GM12878 (cell line): ENCODE data around the gene WIPF1. TPM values are rescaled to one million over a fixed set of nuclear protein-coding genes. Genes with fewer than 3 reads are reported as not detected.

Experiments used
- ATAC-seq: fragments of 200-7000 bp; cut with Tn5 transposase; 3 replicates; pipeline ENCODE4 v1.9.1; 2020; ENCODE audit warnings: mild to moderate bottlenecking, moderate library complexity
- BruUV-seq: library from RNA; stranded (reverse); fragments of 400-500 nt; replicated peaks from 2 replicates; lab custom pipeline; 2021; lab: Mats Ljungman, UMichigan
- CTCF ChIA-PET: fragments of 300-600 bp; sonication (Branson Sonifier 250); formaldehyde crosslinking; extraction: SDS; loops from one replicate; lab custom pipeline; 2021; ENCODE audit warnings: inconsistent platforms; lab: Yijun Ruan, JAX
- POLR2A ChIA-PET: fragments of 350-600 bp; formaldehyde crosslinking; extraction: SDS; loops from one replicate; lab custom pipeline; 2021; ENCODE audit warnings: inconsistent platforms; lab: Charles Lee
- RAD21 ChIA-PET: fragments of 300-600 bp; sonication (Branson Sonifier 250); formaldehyde crosslinking; loops from one replicate; lab custom pipeline; 2023; ENCODE audit warnings: antibody characterized with exemption; ENCODE audit not compliant: unreplicated experiment; lab: Charles Lee
- SMC1A ChIA-PET: fragments of 300-600 bp; sonication (Branson Sonifier 250); formaldehyde crosslinking; loops from one replicate; lab custom pipeline; 2023; ENCODE audit not compliant: unreplicated experiment, uncharacterized antibody; lab: Charles Lee
- DNase-seq: peaks from one replicate; pipeline ENCODE4 v3.0.0-alpha.2; 2011; ENCODE audit warnings: low read depth, low spot score
- FAIRE-seq: peaks from 3 replicates; lab custom pipeline; 2011; peaks lifted over from hg19 to GRCh38; lab: Jason Lieb, UNC
- H2AFZ ChIP-seq: 2 replicates; pipeline ENCODE4 v1.6.0; 2011; ENCODE audit warnings: low read depth, low read length, control low read depth; ENCODE audit not compliant: control insufficient read depth
- H3K27ac ChIP-seq: 2 replicates; pipeline ENCODE4 v1.5.1; 2011; ENCODE audit warnings: control low read depth; ENCODE audit not compliant: control insufficient read depth, insufficient read depth
- H3K27me3 ChIP-seq, 2 experiments: replicated peaks in 1 of 2; 2 replicates each; pipeline versions ENCODE4 v1.6.0 to v1.6.1; 2011; ENCODE audit warnings: low read length in 1 of 2; ENCODE audit not compliant: control insufficient read depth in 2 of 2, insufficient read depth in 2 of 2
- H3K36me3 ChIP-seq, 2 experiments: 2 replicates each; pipeline ENCODE4 v1.5.1; 2011; ENCODE audit warnings: low read length in 1 of 2; ENCODE audit not compliant: control insufficient read depth in 2 of 2, insufficient read depth in 2 of 2
- H3K4me1 ChIP-seq: 2 replicates; pipeline ENCODE4 v1.6.1; 2011; ENCODE audit warnings: mild to moderate bottlenecking, low read length, moderate library complexity, mixed read lengths; ENCODE audit not compliant: control insufficient read depth, insufficient read depth
- H3K4me2 ChIP-seq: 2 replicates; pipeline ENCODE4 v1.6.0; 2011; ENCODE audit warnings: control low read depth; ENCODE audit not compliant: control insufficient read depth, insufficient read depth
- H3K4me3 ChIP-seq: fragments of 200-600 bp; sonication (generic); 2 replicates; pipeline ENCODE4 v1.5.1; 2016
- H3K79me2 ChIP-seq: 2 replicates; pipeline ENCODE4 v1.6.0; 2011; ENCODE audit warnings: low read length; ENCODE audit not compliant: control insufficient read depth, insufficient read depth
- H3K9ac ChIP-seq: 2 replicates; pipeline ENCODE4 v1.8.0; 2011; ENCODE audit warnings: low read length, control low read depth, mixed read lengths; ENCODE audit not compliant: control insufficient read depth, insufficient read depth
- H3K9me3 ChIP-seq: replicated peaks from 3 replicates; pipeline ENCODE4 v1.5.1; 2011; ENCODE audit warnings: mild to moderate bottlenecking, low read length; ENCODE audit not compliant: control insufficient read depth, insufficient read depth
- H4K20me1 ChIP-seq: 2 replicates; pipeline ENCODE4 v1.6.0; 2011; ENCODE audit not compliant: control insufficient read depth, insufficient read depth
- CBX3 ChIP-seq: fragments of 200-600 bp; sonication (generic); IDR thresholded peaks from 2 replicates; pipeline ENCODE4 v1.6.1; 2016; ENCODE audit warnings: low read depth, borderline replicate concordance
- CBX5 ChIP-seq: sonication (generic); IDR thresholded peaks from 2 replicates; pipeline ENCODE4 v1.6.1; 2016; ENCODE audit warnings: low read depth, moderate library complexity, mild to moderate bottlenecking, inconsistent platforms
- CEBPZ ChIP-seq: fragments of 150-350 bp; IDR thresholded peaks from 2 replicates; pipeline ENCODE4 v1.6.1; 2016; ENCODE audit warnings: low read depth, low read length
- EED ChIP-seq: sonication (generic); IDR thresholded peaks from 2 replicates; pipeline ENCODE4 v1.6.1; 2016; ENCODE audit warnings: antibody characterized with exemption, low read depth
- EGR1 ChIP-seq, 2 experiments: IDR thresholded peaks; 1 replicate in 1 of 2; 2 replicates in 1 of 2; pipeline ENCODE4 v1.6.1; 2011 to 2012; ENCODE audit warnings: low read depth in 2 of 2, low read length in 2 of 2, borderline replicate concordance in 1 of 2, mild to moderate bottlenecking in 1 of 2, moderate library complexity in 1 of 2
- FOXK2 ChIP-seq: fragments of 450-650 bp; IDR thresholded peaks from 2 replicates; pipeline ENCODE4 v1.6.1; 2017; ENCODE audit warnings: mild to moderate bottlenecking, moderate library complexity
- HCFC1 ChIP-seq: fragments of 150-350 bp; IDR thresholded peaks from 2 replicates; pipeline ENCODE4 v1.6.1; 2014; ENCODE audit warnings: low read length
- MLLT1 ChIP-seq: fragments of 450-650 bp; IDR thresholded peaks from 2 replicates; pipeline ENCODE4 v1.6.1; 2016; ENCODE audit warnings: mild to moderate bottlenecking
- POLR2AphosphoS5 ChIP-seq: IDR thresholded peaks from 2 replicates; pipeline ENCODE4 v1.6.1; 2011; ENCODE audit warnings: mild to moderate bottlenecking, low read length, inconsistent platforms
- RAD21 ChIP-seq: IDR thresholded peaks from 2 replicates; pipeline ENCODE4 v1.6.1; 2011; ENCODE audit warnings: mild to moderate bottlenecking, low read depth, low read length, moderate library complexity; ENCODE audit not compliant: insufficient read depth
- RFX5 ChIP-seq: IDR thresholded peaks from 2 replicates; pipeline ENCODE4 v1.6.1; 2011; ENCODE audit warnings: low read depth, low read length, improper control_type of control experiment
- SMC3 ChIP-seq: IDR thresholded peaks from 2 replicates; pipeline ENCODE4 v1.6.1; 2011; ENCODE audit warnings: low read length, improper control_type of control experiment, borderline replicate concordance
- USF2 ChIP-seq: IDR thresholded peaks from 2 replicates; pipeline ENCODE4 v1.6.1; 2011; ENCODE audit warnings: low read depth, low read length, improper control_type of control experiment, borderline replicate concordance
- ZNF384 ChIP-seq: IDR thresholded peaks from 2 replicates; pipeline ENCODE4 v1.6.1; 2012; ENCODE audit warnings: low read depth, mild to moderate bottlenecking, low read length, improper control_type of control experiment, borderline replicate concordance
- WGBS: methylation state at CpG from one replicate; pipeline ENCODE4 v1.1.6; 2016; ENCODE audit warnings: low lambda C conversion rate; ENCODE audit not compliant: insufficient replicate concordance, insufficient coverage; ENCODE audit errors: missing lambda C conversion rate; 5-methylcytosine and 5-hydroxymethylcytosine counted together
- in situ Hi-C: fragments of 300-500 bp; cut with MboI; formaldehyde crosslinking; loops from 9 replicates; pipeline ENCODE4 v1.14.3; 2018; ENCODE audit warnings: mixed read lengths
- intact Hi-C: fragments of 100-400 bp; cut with micrococcal nuclease; formaldehyde crosslinking; loops from one replicate; pipeline ENCODE4 v1.14.2; 2022; ENCODE audit not compliant: unreplicated experiment
- polyA plus RNA-seq, 11 experiments: library from polyadenylated mRNA; depleted of rRNA in 4 of 11; unstranded in 6 of 11; stranded (reverse) in 5 of 11; fragments of >200 nt; fragmentation: Nextera tagmentation in 4 of 11; fragmentation: Illumina TruSeq in 1 of 11; extraction: Ambion mirVana in 4 of 11; extraction: Trizol in 1 of 11; gene quantifications; 1 replicate in 1 of 11; 2 replicates in 10 of 11; pipeline versions ENCODE4 v1.2.1 to v1.2.3, GENCODE V29; 2011 to 2016; ENCODE audit warnings: inconsistent platforms in 2 of 11, missing spikeins in 2 of 11, low read depth in 1 of 11
- total RNA-seq, 4 experiments: library from RNA; depleted of rRNA in 3 of 4; stranded (reverse); fragments of >200 nt in 3 of 4; fragmentation: Illumina TruSeq in 1 of 4; extraction: Trizol in 1 of 4; gene quantifications; 2 replicates each; pipeline versions ENCODE4 v1.2.1 to v1.2.3, GENCODE V29; 2013 to 2021

WIPF1 gene
- total and polyA plus RNA-seq, 10 of the 15 experiments (the other 5 are each of a cell fraction or from before 2014, with no cell fraction given), result 23.1 to 188 (median 68.9) TPM

GRCh38 chr2:174524527-174524926 is 73.1 kb downstream of the WIPF1 start:
- WGBS, result 83% methylated on average over 2 of the region's 2 CpGs
- BruUV-seq, result no TSS peak
- Histone ChIP-seq H3K9ac (no peak overlapping the region), H2AFZ (no peak overlapping the region), H3K4me3 (no peak overlapping the region), H3K4me1 (no peaks in the 10 kb centered on the region), H3K36me3 (no peaks in the 10 kb centered on the region)
- POLR2A ChIA-PET, result no interaction called here
- DNase-seq, result no peak
- intact Hi-C loops, result no loop called here
- no peak for TF ChIP-seq EED
- TF ChIP-seq MLLT1, result no peak
- TF ChIP-seq USF2, result no peak
- TF ChIP-seq RAD21, result no peak
- TF ChIP-seq POLR2AphosphoS5, result no peak
- no peak for TF ChIP-seq ZNF384
- no peak for TF ChIP-seq SMC3
- no peak for TF ChIP-seq HCFC1
- TF ChIP-seq CBX3, result no peak
- no peak for TF ChIP-seq CBX5
- TF ChIP-seq CEBPZ, result no peak
- TF ChIP-seq FOXK2, result no peak
- no peak for TF ChIP-seq EGR1 (IDR thresholded peaks at IDR 0.05; ENCODE audit: borderline replicate concordance in 1 of 2, low read depth in 2 of 2, low read length in 2 of 2)
- TF ChIP-seq RFX5, result no peak
- TF ChIP-seq, all 136 proteins: peak for 0
- ATAC-seq (no peak), FAIRE-seq (no peak)
- RAD21 ChIA-PET, result interaction anchor here (1.6 kb wide), 1 partner anchor 62 kb away, joined by 4 read pairs; no protein-coding TSS in a partner anchor
- no peak overlapping the region for H3K4me2 ChIP-seq
- no peaks in the 10 kb centered on the region for H3K9me3 ChIP-seq
- SMC1A ChIA-PET, result interaction anchor here (0.6 to 1.2 kb wide), 3 partner anchors 59 to 162 kb away, joined by 3 to 4 read pairs (median 3); no protein-coding TSS in a partner anchor
- peaks cover 0 to 2% of the 10 kb centered on the region in 2 experiments; a peak in 1 of 4 replicates for H3K27me3 ChIP-seq
- H3K79me2 ChIP-seq, result no peaks in the 10 kb centered on the region
- no peak overlapping the region for H3K27ac ChIP-seq
- in situ Hi-C loops, result loop anchor here (5.0 kb wide), 1 partner anchor 62 kb away; no protein-coding TSS in a partner anchor
- no peaks in the 10 kb centered on the region for H4K20me1 ChIP-seq
- CTCF ChIA-PET, result interaction anchor here (1.2 to 6.0 kb wide), 3 partner anchors 56 to 79 kb away, joined by 3 to 95 read pairs (median 3); no protein-coding TSS in a partner anchor
